ENCODE data around the gene NAALADL2.

DNA sequence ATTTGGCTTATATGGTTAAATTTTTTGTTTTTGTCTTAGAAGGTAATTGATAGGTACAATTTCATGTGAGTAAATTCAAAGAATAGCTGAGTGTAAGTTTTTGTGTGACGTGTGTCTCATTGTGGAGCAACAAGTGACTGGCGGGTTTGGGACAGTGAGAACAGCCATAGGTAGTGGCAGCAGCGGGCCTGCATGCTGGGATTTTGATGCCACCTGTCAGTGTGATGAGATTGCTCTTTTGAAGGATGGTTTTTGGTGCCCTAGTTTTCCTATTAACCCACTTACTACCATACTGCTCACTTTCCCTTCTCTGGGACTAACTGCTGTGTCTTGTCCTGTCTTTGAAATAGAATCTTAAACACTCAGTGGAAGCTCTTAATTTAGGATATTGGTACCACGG, 522.6 kb downstream of the NAALADL2 start:
- TF ChIP-seq, protein P1, sequence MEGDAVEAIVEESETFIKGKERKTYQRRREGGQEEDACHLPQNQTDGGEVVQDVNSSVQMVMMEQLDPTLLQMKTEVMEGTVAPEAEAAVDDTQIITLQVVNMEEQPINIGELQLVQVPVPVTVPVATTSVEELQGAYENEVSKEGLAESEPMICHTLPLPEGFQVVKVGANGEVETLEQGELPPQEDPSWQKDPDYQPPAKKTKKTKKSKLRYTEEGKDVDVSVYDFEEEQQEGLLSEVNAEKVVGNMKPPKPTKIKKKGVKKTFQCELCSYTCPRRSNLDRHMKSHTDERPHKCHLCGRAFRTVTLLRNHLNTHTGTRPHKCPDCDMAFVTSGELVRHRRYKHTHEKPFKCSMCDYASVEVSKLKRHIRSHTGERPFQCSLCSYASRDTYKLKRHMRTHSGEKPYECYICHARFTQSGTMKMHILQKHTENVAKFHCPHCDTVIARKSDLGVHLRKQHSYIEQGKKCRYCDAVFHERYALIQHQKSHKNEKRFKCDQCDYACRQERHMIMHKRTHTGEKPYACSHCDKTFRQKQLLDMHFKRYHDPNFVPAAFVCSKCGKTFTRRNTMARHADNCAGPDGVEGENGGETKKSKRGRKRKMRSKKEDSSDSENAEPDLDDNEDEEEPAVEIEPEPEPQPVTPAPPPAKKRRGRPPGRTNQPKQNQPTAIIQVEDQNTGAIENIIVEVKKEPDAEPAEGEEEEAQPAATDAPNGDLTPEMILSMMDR (IDR thresholded peaks at IDR 0.05) = no peak
- no peak for TF ChIP-seq POLR2A (IDR thresholded peaks at IDR 0.05)
